Loucy (cell line): ENCODE measurements around the gene PPCS.

Source experiments
- EZH2phosphoT487 ChIP-seq: fragments of 200-600 bp; IDR thresholded peaks from 2 replicates; pipeline ENCODE4 v1.6.1; 2018; ENCODE audit warnings: antibody characterized with exemption, mild to moderate bottlenecking, moderate library complexity, borderline replicate concordance
- TF ChIP-seq, protein P1 (sequence below): fragments of 200-600 bp; sonication (generic); conservative IDR thresholded peaks from 2 replicates; pipeline ENCODE4 v1.5.1; 2014; ENCODE audit warnings: mild to moderate bottlenecking, antibody characterized with exemption, low read length

DNA sequence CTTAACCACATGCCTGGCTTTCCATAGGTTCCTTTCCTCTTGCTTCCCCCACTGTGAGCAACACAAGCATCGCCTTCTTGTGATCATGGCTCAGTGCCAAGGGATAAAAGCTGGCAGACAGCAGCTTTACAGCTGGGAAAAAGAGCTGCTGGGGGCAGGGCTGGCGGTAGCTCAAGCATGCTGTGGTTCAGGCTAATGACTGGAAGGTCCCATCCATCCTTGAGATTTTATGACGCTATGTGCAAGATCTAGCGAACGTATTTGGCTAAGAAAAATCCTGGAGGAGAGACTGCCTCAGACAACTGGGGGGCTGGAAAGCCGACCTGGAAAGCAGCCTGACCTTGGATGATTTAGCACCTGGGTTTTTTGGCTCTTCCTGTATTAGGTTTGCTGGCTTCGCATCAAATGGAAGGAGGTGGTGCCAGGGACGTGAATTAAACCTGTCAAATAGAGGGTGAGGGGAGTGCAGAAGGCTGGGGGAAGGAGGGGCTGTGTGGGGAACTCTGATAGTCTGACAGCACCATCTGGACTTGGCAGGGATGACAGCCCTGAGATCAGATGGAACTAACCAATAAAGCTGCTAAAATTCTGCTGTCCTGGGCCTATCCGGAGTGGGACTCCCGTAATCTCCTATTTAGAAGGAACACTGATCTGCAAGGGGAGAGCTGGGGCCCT lies 35.3 kb upstream of the PPCS start:
- TF ChIP-seq, protein P1, sequence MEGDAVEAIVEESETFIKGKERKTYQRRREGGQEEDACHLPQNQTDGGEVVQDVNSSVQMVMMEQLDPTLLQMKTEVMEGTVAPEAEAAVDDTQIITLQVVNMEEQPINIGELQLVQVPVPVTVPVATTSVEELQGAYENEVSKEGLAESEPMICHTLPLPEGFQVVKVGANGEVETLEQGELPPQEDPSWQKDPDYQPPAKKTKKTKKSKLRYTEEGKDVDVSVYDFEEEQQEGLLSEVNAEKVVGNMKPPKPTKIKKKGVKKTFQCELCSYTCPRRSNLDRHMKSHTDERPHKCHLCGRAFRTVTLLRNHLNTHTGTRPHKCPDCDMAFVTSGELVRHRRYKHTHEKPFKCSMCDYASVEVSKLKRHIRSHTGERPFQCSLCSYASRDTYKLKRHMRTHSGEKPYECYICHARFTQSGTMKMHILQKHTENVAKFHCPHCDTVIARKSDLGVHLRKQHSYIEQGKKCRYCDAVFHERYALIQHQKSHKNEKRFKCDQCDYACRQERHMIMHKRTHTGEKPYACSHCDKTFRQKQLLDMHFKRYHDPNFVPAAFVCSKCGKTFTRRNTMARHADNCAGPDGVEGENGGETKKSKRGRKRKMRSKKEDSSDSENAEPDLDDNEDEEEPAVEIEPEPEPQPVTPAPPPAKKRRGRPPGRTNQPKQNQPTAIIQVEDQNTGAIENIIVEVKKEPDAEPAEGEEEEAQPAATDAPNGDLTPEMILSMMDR = no peak
- TF ChIP-seq EZH2phosphoT487 = no peak
